ENCODE measurements around the gene ZFAND4.

Gene ZFAND4

GRCh38 chr10:45599646-45600045, 72.9 kb downstream of the ZFAND4 start:
- no peak overlapping the region for H2AK5ac ChIP-seq (ENCODE audit: low read length)
- H3K23ac ChIP-seq (ENCODE audit: low read length), result no peak overlapping the region
- H3K27me3 ChIP-seq (ENCODE audit: insufficient read depth, low read length, poor library complexity), result no peaks in the 10 kb centered on the region
- H3K4me1 ChIP-seq (ENCODE audit: control insufficient read depth, low read depth, low read length), result no peaks in the 10 kb centered on the region
- H2BK15ac ChIP-seq (replicated peaks; ENCODE audit: low read depth), result no peak overlapping the region
- H3K79me1 ChIP-seq (ENCODE audit: low read length), result no peaks in the 10 kb centered on the region
- DNase-seq, result no peak
- H3K9ac ChIP-seq (ENCODE audit: low read length), result no peak overlapping the region
- no peak overlapping the region for H3K18ac ChIP-seq (ENCODE audit: low read length)
- no peak overlapping the region for H2BK120ac ChIP-seq (ENCODE audit: low read depth, low read length)
- no peak overlapping the region for H4K5ac ChIP-seq (ENCODE audit: low read length)
- H3K4ac ChIP-seq (ENCODE audit: low read depth, low read length), result no peak overlapping the region
- H3K4me2 ChIP-seq (ENCODE audit: low read length), result no peak overlapping the region
- WGBS (ENCODE audit: extremely low coverage, insufficient coverage, low lambda C conversion rate), result no CpG with 5 or more reads among the region's 6 CpGs
- H3K56ac ChIP-seq (ENCODE audit: low read length), result no peak overlapping the region
- no peak overlapping the region for H2BK5ac ChIP-seq (ENCODE audit: low read length)
- no peak overlapping the region for H3K4me3 ChIP-seq (ENCODE audit: low read length)
- no peaks in the 10 kb centered on the region for H3K79me2 ChIP-seq (ENCODE audit: control insufficient read depth, insufficient read depth, low read length)
- no peak overlapping the region for H4K8ac ChIP-seq (ENCODE audit: low read depth, low read length)
- H3K27ac ChIP-seq (ENCODE audit: low read depth, low read length), result no peak overlapping the region
- H3K36me3 ChIP-seq (ENCODE audit: control insufficient read depth, insufficient read depth, low read length), result no peaks in the 10 kb centered on the region

GRCh38 chr10:45599021-45599603, 73.5 kb downstream of the ZFAND4 start:
- Histone ChIP-seq H4K5ac (ENCODE audit: low read length) (no peak overlapping the region), H3K27ac (ENCODE audit: low read depth, low read length) (no peak overlapping the region), H2BK15ac (replicated peaks; ENCODE audit: low read depth) (no peak overlapping the region), H3K79me2 (ENCODE audit: control insufficient read depth, insufficient read depth, low read length) (no peaks in the 10 kb centered on the region), H3K23ac (ENCODE audit: low read length) (no peak overlapping the region), H3K4me2 (ENCODE audit: low read length) (no peak overlapping the region), H3K18ac (ENCODE audit: low read length) (no peak overlapping the region), H3K4me1 (ENCODE audit: control insufficient read depth, low read depth, low read length) (no peaks in the 10 kb centered on the region), H3K36me3 (ENCODE audit: control insufficient read depth, insufficient read depth, low read length) (no peaks in the 10 kb centered on the region), H2BK5ac (ENCODE audit: low read length) (no peak overlapping the region), H3K27me3 (ENCODE audit: insufficient read depth, low read length, poor library complexity) (no peaks in the 10 kb centered on the region), H2AK5ac (ENCODE audit: low read length) (no peak overlapping the region), H3K79me1 (ENCODE audit: low read length) (no peaks in the 10 kb centered on the region), H2BK120ac (ENCODE audit: low read depth, low read length) (no peak overlapping the region), H3K9ac (ENCODE audit: low read length) (no peak overlapping the region), H3K4me3 (ENCODE audit: low read length) (no peak overlapping the region), H3K56ac (ENCODE audit: low read length) (no peak overlapping the region), H4K8ac (ENCODE audit: low read depth, low read length) (no peak overlapping the region), H3K4ac (ENCODE audit: low read depth, low read length) (no peak overlapping the region)
- 94% methylated on average over 2 of the region's 7 CpGs for WGBS (ENCODE audit: extremely low coverage, insufficient coverage, low lambda C conversion rate)
- DNase-seq, result peak; percentile 35

- Histone ChIP-seq H3K4ac (ENCODE audit: low read depth, low read length) (no peak overlapping the region), H3K27ac (ENCODE audit: low read depth, low read length) (no peak overlapping the region), H2BK5ac (ENCODE audit: low read length) (no peak overlapping the region), H2BK120ac (ENCODE audit: low read depth, low read length) (no peak overlapping the region), H3K4me1 (ENCODE audit: control insufficient read depth, low read depth, low read length) (peaks cover 4% of the 10 kb centered on the region), H3K79me2 (ENCODE audit: control insufficient read depth, insufficient read depth, low read length) (peaks cover 4% of the 10 kb centered on the region), H2AK5ac (ENCODE audit: low read length) (no peak overlapping the region), H3K23ac (ENCODE audit: low read length) (no peak overlapping the region), H3K18ac (ENCODE audit: low read length) (no peak overlapping the region), H3K4me3 (ENCODE audit: low read length) (no peak overlapping the region), H3K79me1 (ENCODE audit: low read length) (peaks cover 5% of the 10 kb centered on the region), H4K5ac (ENCODE audit: low read length) (no peak overlapping the region), H3K36me3 (ENCODE audit: control insufficient read depth, insufficient read depth, low read length) (no peaks in the 10 kb centered on the region), H3K9ac (ENCODE audit: low read length) (no peak overlapping the region), H3K56ac (ENCODE audit: low read length) (no peak overlapping the region), H3K4me2 (ENCODE audit: low read length) (no peak overlapping the region), H3K27me3 (ENCODE audit: insufficient read depth, low read length, poor library complexity) (no peaks in the 10 kb centered on the region), H4K8ac (ENCODE audit: low read depth, low read length) (no peak overlapping the region), H2BK15ac (replicated peaks; ENCODE audit: low read depth) (no peak overlapping the region)
- DNase-seq, result no peak
- no CpG with 5 or more reads among the region's 9 CpGs for WGBS (ENCODE audit: extremely low coverage, insufficient coverage, low lambda C conversion rate)
Measured at GRCh38 chr10:45596526-45596925, 76.0 kb downstream of the ZFAND4 start.

GRCh38 chr10:45594276-45595157, 78.1 kb downstream of the ZFAND4 start:
- Histone ChIP-seq H3K56ac (ENCODE audit: low read length) (peak overlapping the region; percentile 88), H3K4me2 (ENCODE audit: low read length) (peak overlapping the region; percentile 94), H4K8ac (ENCODE audit: low read depth, low read length) (no peak overlapping the region), H3K27me3 (ENCODE audit: insufficient read depth, low read length, poor library complexity) (no peaks in the 10 kb centered on the region), H2BK15ac (replicated peaks; ENCODE audit: low read depth) (no peak overlapping the region), H2BK120ac (ENCODE audit: low read depth, low read length) (no peak overlapping the region), H3K18ac (ENCODE audit: low read length) (peak overlapping the region; percentile 61), H3K4me3 (ENCODE audit: low read length) (peak overlapping the region; percentile 85), H3K36me3 (ENCODE audit: control insufficient read depth, insufficient read depth, low read length) (no peaks in the 10 kb centered on the region), H3K27ac (ENCODE audit: low read depth, low read length) (no peak overlapping the region), H2BK5ac (ENCODE audit: low read length) (no peak overlapping the region), H3K79me2 (ENCODE audit: control insufficient read depth, insufficient read depth, low read length) (peaks cover 4% of the 10 kb centered on the region), H2AK5ac (ENCODE audit: low read length) (no peak overlapping the region), H4K5ac (ENCODE audit: low read length) (no peak overlapping the region), H3K23ac (ENCODE audit: low read length) (no peak overlapping the region), H3K4me1 (ENCODE audit: control insufficient read depth, low read depth, low read length) (peaks cover 4% of the 10 kb centered on the region), H3K9ac (ENCODE audit: low read length) (peak overlapping the region; percentile 80), H3K4ac (ENCODE audit: low read depth, low read length) (peak overlapping the region; percentile 78), H3K79me1 (ENCODE audit: low read length) (peaks cover 5% of the 10 kb centered on the region)
- no CpG with 5 or more reads among the region's 88 CpGs for WGBS (ENCODE audit: extremely low coverage, insufficient coverage, low lambda C conversion rate)
- DNase-seq, result peak; percentile 97

GRCh38 chr10:45593938-45594275, 78.7 kb downstream of the ZFAND4 start:
- Histone ChIP-seq H4K5ac (ENCODE audit: low read length) (no peak overlapping the region), H3K27me3 (ENCODE audit: insufficient read depth, low read length, poor library complexity) (no peaks in the 10 kb centered on the region), H4K8ac (ENCODE audit: low read depth, low read length) (no peak overlapping the region), H2BK120ac (ENCODE audit: low read depth, low read length) (no peak overlapping the region), H3K23ac (ENCODE audit: low read length) (no peak overlapping the region), H3K4me2 (ENCODE audit: low read length) (peak overlapping the region; percentile 94), H3K27ac (ENCODE audit: low read depth, low read length) (no peak overlapping the region), H3K79me2 (ENCODE audit: control insufficient read depth, insufficient read depth, low read length) (peaks cover 4% of the 10 kb centered on the region), H3K4me3 (ENCODE audit: low read length) (peak overlapping the region; percentile 85), H3K4ac (ENCODE audit: low read depth, low read length) (peak overlapping the region; percentile 78), H3K4me1 (ENCODE audit: control insufficient read depth, low read depth, low read length) (peaks cover 4% of the 10 kb centered on the region), H2BK15ac (replicated peaks; ENCODE audit: low read depth) (no peak overlapping the region), H3K36me3 (ENCODE audit: control insufficient read depth, insufficient read depth, low read length) (no peaks in the 10 kb centered on the region), H3K79me1 (ENCODE audit: low read length) (peaks cover 5% of the 10 kb centered on the region), H3K56ac (ENCODE audit: low read length) (peak overlapping the region; percentile 77), H3K18ac (ENCODE audit: low read length) (peak overlapping the region; percentile 61), H2AK5ac (ENCODE audit: low read length) (no peak overlapping the region), H3K9ac (ENCODE audit: low read length) (peak overlapping the region; percentile 80), H2BK5ac (ENCODE audit: low read length) (no peak overlapping the region)
- DNase-seq, result no peak
- no CpG with 5 or more reads among the region's 6 CpGs for WGBS (ENCODE audit: extremely low coverage, insufficient coverage, low lambda C conversion rate)

Data from mesendoderm (in vitro differentiated cells).